Right ventricle myocardium inferior (tissue), 1 donor: Measurements from ENCODE around the gene ANK3. TPM values are rescaled to one million over a fixed set of nuclear protein-coding genes. Genes with fewer than 3 reads are reported as not detected.
A peak's percentile ranks its signal among the peaks of the same experiment; 100 is the strongest.

Experiments
- ATAC-seq: fragments of 200-7000 bp; cut with Tn5 transposase; one replicate; pipeline ENCODE4 v1.9.1; 2020; ENCODE audit warnings: mild to moderate bottlenecking, moderate library complexity
- DNase-seq: peaks from one replicate; pipeline ENCODE4 v3.0.0; 2021; ENCODE audit errors: missing footprints
- intact Hi-C: fragments of 100-400 bp; cut with DNase I; formaldehyde crosslinking; loops from one replicate; pipeline ENCODE4 v1.11.0; 2022
- total RNA-seq: library from RNA; stranded (reverse); fragmentation: NEBNext Ultra II Directional; extraction: Animal tissue kit (Norgen Biotek cat#: 25700); gene quantifications from one replicate; pipeline ENCODE4 v1.2.1, GENCODE V29; 2021
- donor health status: DM: no; HTN: yes; CAD: no; lungs with severe emphysema.

The ANK3 gene
- total RNA-seq, 1 donor from 2014 or later = 216 TPM

GRCh38 chr10:60417901-60418300 is 28.2 kb upstream of the ANK3 start:
- intact Hi-C loops = no loop called here
- no peak for DNase-seq
- ATAC-seq = no peak

DNA sequence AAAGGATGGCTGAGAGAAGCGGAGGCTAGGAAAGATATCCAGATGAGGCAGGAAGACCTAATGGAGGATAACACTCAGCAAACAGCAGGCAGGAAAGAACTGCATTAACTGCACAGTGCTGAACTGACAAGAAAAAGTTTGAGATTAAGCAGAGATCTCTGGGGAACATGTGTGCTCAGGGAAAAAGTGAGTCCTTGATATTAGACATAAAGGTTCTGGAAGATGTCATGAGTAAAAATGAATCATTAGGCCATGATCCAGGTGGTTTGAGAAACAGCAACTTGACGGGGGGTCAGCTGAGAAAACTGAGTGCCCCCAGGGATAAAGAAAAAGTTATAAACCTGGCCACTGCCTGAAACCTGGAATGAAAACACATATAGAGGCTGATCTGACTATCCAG is 27.3 kb upstream of the ANK3 start:
- DNase-seq = no peak
- no peak for ATAC-seq
- intact Hi-C loops = no loop called here

- ATAC-seq = no peak
- intact Hi-C loops = no loop called here
- no peak for DNase-seq
Observed at GRCh38 chr10:60414877-60415585, 25.4 kb upstream of the ANK3 start.

DNA sequence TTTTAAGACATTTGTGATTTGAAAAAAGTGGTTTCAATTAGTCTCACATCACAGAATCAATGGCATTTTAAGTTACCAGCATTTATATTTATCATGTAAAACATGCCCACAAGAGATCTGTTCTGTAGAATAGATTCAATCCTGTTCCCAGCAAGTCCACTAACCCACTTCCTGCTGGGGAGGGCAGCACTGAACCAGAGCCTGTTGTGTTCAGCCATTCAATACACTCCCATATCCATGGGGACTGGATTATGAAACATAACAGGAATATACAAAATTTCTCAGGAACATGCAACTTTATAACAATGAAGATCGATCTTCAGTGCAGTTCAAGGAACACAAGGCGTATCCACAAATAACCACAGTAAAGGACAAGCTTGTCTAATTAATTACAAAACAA is 24.4 kb upstream of the ANK3 start:
- DNase-seq (no peak), ATAC-seq (no peak)
- intact Hi-C loops = no loop called here

DNA sequence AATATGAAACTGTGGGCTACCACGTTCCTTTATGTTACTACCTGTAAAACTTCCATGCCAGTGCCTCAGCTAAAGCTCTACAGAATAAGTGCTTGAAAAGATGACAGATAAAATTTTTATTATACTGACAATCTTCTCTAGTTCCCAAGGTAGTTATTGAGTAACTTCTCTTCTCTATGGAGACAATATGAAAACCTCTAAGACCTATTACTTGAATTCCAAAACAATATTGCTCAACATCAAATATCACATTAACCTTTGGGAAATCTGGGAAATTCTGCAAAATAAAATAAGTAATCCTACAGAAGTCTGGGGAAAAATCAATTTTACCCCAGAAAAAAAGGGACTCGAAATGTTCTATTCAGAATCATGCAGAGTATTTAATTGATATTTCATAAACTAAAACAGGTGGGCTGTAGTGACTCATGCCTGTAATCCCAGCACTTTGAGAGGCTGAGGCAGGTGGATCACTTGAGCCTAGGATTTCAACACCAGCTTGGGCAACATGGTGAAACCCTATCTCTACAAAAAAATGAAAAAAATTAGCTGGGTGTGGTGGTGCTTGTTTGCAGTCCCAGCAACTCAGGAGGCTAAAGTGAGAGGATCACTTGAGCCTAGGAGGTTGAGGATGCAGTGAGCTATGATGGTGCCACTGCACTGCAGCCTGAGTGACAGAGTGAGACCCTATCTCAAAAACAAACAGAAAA is 23.8 kb upstream of the ANK3 start:
- DNase-seq (no peak), ATAC-seq (no peak)
- intact Hi-C loops = no loop called here

DNA sequence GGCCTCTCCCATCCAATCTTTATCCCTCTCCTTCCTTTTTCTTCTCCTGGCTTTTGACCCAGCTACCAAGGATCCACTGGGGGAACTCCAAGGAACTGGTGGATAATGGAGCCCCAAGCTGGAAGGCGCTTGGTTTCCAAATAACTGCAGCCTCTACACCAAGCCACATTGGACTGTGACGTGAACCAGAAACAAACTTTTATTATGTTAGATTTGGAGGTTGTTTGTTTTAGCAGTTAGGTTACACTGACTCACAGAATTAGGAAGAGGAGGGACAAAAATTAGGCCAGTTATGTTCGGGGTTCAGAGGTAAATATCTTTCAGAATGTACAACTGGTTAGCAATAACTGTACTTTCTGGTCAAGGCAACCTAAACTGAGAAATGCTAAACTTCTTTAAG is 21.3 kb upstream of the ANK3 start:
- intact Hi-C loops = no loop called here
- ATAC-seq (no peak), DNase-seq (no peak)

GRCh38 chr10:60409202-60409601 is 19.5 kb upstream of the ANK3 start:
- intact Hi-C loops = no loop called here
- DNase-seq = no peak
- ATAC-seq = no peak

DNA sequence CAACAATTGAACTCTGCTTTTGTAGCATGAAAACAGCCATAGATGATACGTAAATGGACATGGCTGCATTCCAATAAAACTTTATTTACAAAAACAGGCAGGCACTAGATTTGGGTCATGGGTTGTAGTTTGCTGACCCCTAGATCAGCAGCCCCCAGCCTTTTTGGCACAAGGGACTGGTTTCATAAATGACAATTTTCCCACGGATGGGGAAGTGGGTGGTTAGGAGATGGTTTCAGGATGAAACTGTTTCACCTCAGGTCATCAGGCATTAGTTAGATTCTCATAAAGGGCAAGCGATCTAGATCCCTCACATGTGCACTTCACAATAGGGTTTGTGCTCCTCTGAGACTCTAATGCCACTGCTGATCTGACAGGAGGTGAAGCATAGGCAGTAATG is 16.5 kb upstream of the ANK3 start:
- DNase-seq (no peak), ATAC-seq (no peak)
- intact Hi-C loops = no loop called here

GRCh38 chr10:60405172-60405571 is 15.5 kb upstream of the ANK3 start:
- intact Hi-C loops = no loop called here
- DNase-seq (no peak), ATAC-seq (no peak)

DNA sequence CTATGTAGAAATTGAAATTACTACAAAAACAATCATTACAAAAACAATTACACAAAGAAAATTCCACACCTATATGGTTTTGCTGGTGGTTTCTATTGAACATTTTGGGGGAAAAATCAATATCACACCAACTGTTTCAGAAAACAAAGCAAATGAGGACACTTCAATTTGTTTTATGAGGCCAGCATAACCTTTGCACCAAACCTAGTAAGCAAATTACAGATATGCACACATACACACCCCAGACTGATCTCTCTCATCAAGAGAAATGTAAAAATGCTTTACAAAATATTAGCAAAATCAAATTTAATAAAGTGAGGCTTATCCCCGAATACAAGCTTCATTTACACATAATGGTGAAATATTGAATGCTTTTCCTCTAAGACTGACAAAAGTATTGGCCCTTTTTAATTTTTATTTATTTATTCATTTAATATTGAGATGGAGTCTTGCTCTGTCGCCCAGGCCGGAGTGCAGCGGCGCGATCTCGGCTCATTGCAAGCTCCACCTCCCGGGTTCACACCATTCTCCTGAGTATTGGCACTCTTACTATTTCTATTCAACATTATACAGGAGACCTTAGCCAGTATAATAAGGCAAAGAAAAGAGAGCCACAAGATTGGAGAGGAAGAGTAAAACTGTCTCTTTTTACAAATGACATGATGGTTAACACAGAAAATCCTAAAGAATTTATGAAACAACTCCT is 13.6 kb upstream of the ANK3 start:
- intact Hi-C loops = no loop called here
- DNase-seq (peak; percentile 32), ATAC-seq (no peak)

DNA sequence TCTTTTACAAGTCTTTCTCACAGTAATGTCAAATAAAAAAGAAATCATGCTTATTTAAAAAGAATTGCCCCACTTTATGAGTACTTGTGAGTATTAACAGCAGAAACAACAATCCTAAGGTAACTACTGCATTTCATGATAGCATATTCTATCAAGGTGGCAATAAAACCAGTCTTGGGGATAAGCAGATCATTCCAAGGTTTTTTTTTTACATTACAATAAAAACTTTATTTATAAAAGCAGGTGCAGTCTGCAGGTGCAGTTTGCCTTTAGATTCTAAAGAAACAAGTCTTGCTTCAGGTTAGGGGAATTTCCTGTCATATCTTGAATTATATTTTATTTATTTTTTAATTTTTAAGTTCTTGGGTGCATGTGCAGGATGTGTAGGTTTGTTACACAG is 10.7 kb upstream of the ANK3 start:
- ATAC-seq = no peak
- intact Hi-C loops = no loop called here
- no peak for DNase-seq

- ATAC-seq (no peak), DNase-seq (no peak)
- intact Hi-C loops = no loop called here
Observed at GRCh38 chr10:60399328-60399727, 9.7 kb upstream of the ANK3 start.

GRCh38 chr10:60397792-60398191 is 8.1 kb upstream of the ANK3 start:
- DNase-seq = no peak
- no peak for ATAC-seq
- intact Hi-C loops = no loop called here

DNA sequence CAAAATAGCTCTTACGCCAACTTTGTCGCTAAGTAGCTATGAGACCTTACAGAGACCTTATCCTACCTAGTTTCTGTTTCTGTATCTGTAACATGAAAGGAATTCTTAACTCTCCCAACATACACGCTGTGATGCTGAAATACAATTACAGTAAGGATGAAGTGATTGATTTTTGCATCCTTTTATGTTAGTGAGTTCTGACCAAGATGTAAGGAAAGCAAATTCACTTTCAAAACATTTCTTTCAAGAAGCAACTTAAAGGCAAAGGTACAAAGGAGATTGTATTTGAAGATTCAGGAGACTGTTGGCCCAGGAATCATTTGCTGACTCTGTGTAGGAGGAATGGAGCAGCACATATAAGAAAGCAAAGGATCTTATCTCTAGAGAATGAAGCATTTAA is 7.1 kb upstream of the ANK3 start:
- no peak for ATAC-seq
- no peak for DNase-seq
- intact Hi-C loops = no loop called here

DNA sequence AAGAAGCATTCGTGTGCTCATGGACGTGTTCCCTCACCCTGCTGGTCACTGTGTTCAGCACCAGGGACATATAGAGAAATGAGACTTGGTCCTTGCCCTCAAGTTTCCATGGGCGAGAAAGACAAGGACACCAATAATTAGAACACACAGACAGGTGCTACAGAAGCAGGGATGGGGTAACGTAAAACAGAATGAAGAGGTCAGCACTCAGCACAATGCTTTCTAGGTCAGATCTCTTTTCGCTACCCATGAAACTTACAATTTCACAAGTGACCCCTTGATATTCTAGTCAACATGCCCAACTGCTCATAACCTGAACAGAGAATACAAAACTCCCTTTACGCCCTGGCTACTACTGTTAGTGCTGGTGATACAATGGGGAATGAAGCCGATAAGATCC is 6.0 kb upstream of the ANK3 start:
- intact Hi-C loops = no loop called here
- ATAC-seq (no peak), DNase-seq (no peak)

GRCh38 chr10:60394446-60394845 is 4.8 kb upstream of the ANK3 start:
- intact Hi-C loops = no loop called here
- DNase-seq (no peak), ATAC-seq (no peak)

DNA sequence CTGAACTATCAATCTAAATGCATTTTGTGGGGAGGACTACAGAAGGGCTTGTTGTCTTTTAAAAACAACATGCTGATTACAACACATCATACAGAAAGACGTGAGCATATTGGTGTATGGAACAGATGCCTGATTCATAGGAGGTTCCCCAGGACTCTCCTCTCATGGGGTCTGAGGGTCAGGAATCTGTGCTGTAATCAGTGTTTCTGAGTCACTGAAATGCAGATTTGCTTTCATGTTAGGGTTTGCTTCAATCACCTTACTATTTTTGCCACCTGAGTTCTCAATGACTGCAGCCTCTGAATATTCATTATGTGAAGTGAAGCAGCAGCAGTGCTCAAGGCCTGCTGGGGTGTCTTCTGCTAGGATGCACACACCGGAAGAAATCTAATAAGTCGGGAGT is 550 bp upstream of the ANK3 start:
- ATAC-seq (no peak), DNase-seq (no peak)
- intact Hi-C loops = no loop called here

- no peak for ATAC-seq
- intact Hi-C loops = no loop called here
- no peak for DNase-seq
Observed at GRCh38 chr10:60388709-60389301, 870 bp downstream of the ANK3 start.

DNA sequence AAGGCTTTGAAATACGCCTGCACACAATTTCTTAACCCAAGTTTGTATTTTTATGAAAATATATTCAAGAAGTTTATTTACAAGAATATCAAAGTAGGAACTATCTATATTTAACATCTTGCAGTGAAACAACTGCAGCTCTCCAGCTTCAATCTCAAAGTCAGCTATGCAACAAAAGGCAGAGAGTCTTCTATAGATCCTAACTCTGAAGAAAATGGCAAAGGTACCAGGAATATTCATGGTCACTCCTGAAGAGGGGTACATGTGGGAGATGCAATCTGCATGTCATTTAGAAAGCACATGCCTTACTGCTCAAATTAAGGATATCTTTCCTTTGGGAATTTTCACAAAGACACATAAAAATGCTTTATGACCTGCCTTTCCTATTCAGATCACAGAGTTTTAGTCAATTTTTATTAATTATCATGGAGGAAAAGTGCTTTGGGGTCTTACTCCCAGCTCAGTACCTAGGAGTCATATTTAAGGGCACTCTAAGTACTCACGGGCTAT is 1.5 kb downstream of the ANK3 start:
- no peak for ATAC-seq
- intact Hi-C loops = no loop called here
- no peak for DNase-seq

- intact Hi-C loops = no loop called here
- ATAC-seq (no peak), DNase-seq (no peak)
Observed at GRCh38 chr10:60387531-60387930, 2.1 kb downstream of the ANK3 start.
